GM06990 (cell line): ENCODE data around the gene HLCS.

Source experiments
- DNase-seq: peaks from one replicate; pipeline ENCODE4 v3.0.0-alpha.2; 2011; ENCODE audit not compliant: insufficient read length; ENCODE audit errors: extremely low read depth
- H3K27me3 ChIP-seq: replicated peaks from 2 replicates; pipeline ENCODE4 v1.6.0; 2011; ENCODE audit warnings: low read length; ENCODE audit not compliant: control insufficient read depth, insufficient read depth
- H3K36me3 ChIP-seq: 2 replicates; pipeline ENCODE4 v1.5.1; 2011; ENCODE audit warnings: low read length; ENCODE audit not compliant: control insufficient read depth, insufficient read depth
- H3K4me3 ChIP-seq: replicated peaks from 2 replicates; pipeline ENCODE4 v1.5.1; 2011; ENCODE audit warnings: low read depth, mild to moderate bottlenecking, control low read depth, low read length
- TF ChIP-seq, protein P1 (sequence below): IDR thresholded peaks from 2 replicates; pipeline ENCODE4 v1.5.1; 2011; ENCODE audit warnings: low read length, control low read depth, mild to moderate bottlenecking, inconsistent platforms; ENCODE audit not compliant: insufficient read depth, poor library complexity, severe bottlenecking

HLCS gene

DNA sequence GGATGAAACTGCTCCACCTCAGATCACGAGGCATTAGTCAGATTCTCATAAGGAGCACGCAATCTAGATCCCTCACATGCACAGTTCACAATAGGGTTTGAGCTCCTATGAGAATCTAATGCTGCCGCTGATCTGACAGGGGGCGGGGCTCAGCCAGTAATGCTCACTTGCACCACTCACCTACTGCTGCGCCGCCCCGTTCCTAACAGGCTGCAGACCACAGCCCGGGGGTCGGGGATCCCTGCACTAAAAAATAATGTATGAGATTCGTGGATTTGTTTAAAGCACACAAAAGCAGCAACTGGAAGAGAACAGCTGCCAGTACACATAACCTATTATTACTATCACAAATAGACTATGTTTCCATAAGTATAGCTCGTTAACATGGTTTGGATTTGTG, 72.9 kb downstream of the HLCS start:
- DNase-seq, result no peak
- TF ChIP-seq, protein P1, sequence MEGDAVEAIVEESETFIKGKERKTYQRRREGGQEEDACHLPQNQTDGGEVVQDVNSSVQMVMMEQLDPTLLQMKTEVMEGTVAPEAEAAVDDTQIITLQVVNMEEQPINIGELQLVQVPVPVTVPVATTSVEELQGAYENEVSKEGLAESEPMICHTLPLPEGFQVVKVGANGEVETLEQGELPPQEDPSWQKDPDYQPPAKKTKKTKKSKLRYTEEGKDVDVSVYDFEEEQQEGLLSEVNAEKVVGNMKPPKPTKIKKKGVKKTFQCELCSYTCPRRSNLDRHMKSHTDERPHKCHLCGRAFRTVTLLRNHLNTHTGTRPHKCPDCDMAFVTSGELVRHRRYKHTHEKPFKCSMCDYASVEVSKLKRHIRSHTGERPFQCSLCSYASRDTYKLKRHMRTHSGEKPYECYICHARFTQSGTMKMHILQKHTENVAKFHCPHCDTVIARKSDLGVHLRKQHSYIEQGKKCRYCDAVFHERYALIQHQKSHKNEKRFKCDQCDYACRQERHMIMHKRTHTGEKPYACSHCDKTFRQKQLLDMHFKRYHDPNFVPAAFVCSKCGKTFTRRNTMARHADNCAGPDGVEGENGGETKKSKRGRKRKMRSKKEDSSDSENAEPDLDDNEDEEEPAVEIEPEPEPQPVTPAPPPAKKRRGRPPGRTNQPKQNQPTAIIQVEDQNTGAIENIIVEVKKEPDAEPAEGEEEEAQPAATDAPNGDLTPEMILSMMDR, result no peak
- H3K4me3 ChIP-seq, result no peak overlapping the region

GRCh38 chr21:36892201-36892600, 74.3 kb downstream of the HLCS start:
- Histone ChIP-seq H3K27me3 (no peaks in the 10 kb centered on the region), H3K36me3 (no peaks in the 10 kb centered on the region; the same call in 1 of the 2 replicates), H3K4me3 (no peak overlapping the region)
- no peak for DNase-seq
- TF ChIP-seq, protein P1, result no peak

More for the DNA sequence above, 72.9 kb downstream of the HLCS start:
- Histone ChIP-seq H3K36me3 (no peaks in the 10 kb centered on the region; the same call in 1 of the 2 replicates), H3K27me3 (no peaks in the 10 kb centered on the region)

DNA sequence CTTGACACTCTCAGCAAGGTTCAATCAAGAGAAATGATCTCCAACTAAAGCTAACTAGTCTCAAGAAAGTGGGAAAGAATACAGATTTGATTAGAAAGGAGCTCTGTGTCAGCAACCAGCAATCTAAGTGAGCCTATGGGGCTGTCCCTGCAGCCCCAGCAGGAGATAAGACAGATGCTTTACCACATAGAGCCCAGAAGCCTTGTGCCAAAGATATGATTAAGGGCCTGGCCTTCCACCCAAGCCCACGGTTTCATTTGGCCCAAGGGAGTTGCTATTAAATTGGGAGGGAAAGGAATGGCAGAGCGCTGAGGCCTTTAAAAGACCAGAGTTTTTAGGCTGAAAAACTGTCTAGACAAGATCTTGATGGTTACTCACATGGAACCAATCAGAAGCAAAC, 74.8 kb downstream of the HLCS start:
- H3K36me3 ChIP-seq, result no peaks in the 10 kb centered on the region; the same call in 1 of the 2 replicates

DNA sequence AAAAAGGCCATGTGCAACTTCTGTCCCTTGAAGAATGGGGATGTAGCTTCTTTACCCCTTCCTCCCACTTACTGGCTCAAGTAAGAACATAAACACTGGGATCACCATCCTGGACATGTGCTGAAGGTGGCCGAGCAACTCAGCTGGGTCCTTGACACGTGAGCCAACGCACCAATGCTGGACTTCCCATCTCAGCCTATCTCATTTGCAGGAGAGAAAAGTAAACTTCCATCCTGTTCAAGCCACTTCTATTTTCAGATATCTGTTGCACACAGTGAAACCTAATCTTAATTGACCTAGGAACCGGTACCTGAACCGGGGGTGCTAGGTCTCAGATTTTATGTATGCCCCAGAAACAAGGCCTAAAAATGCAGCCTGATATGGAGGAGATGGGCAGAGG, 75.3 kb downstream of the HLCS start:
- Histone ChIP-seq H3K27me3 (no peaks in the 10 kb centered on the region), H3K36me3 (no peaks in the 10 kb centered on the region; the same call in 1 of the 2 replicates), H3K4me3 (no peak overlapping the region)
- no peak for DNase-seq
- TF ChIP-seq, protein P1, result no peak

More for the DNA sequence above, 74.8 kb downstream of the HLCS start:
- no peak for DNase-seq
- TF ChIP-seq, protein P1, result no peak
- Histone ChIP-seq H3K27me3 (no peaks in the 10 kb centered on the region), H3K4me3 (no peak overlapping the region)

DNA sequence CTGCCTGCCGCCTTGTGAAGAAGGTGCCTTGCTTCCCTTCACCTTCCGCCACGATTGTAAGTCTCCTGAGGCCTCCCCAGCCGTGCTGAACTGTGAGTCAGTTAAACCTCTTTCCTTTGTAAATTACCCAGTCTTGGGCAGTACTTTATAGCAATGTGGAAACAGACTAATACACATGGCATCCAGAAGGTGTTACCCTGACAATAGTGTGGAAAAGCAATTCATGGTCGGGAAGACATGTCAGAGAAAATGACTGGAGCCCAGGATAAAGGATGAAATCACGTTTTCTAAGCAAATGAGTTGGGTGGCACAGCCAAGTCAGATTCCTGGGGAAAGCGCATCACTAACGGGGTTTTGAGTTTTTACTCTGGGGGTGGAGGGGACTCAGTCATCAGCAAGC, 76.4 kb downstream of the HLCS start:
- DNase-seq, result no peak
- TF ChIP-seq, protein P1, result no peak
- no peaks in the 10 kb centered on the region for H3K27me3 ChIP-seq
- H3K4me3 ChIP-seq, result no peak overlapping the region
- H3K36me3 ChIP-seq, result no peaks in the 10 kb centered on the region; the same call in 1 of the 2 replicates

DNA sequence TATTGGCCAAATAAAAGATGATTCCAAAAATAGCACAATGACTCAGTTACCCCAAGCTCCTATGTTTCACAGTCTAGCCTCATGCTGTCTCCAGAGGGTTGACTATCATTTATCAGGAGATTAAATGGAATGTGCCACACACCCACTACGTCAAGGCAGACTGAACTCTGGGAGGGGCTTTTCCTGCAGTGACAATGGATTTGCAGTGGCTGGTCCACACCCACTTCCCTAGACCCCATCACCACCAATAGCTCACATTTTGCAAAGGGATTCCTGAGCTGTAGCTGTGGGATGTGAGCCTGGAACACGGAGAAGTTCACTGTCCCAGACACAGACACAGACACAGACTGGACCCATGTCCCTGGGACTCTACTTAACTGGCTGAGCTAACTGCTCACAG, 77.1 kb downstream of the HLCS start:
- TF ChIP-seq, protein P1, result no peak
- no peak overlapping the region for H3K4me3 ChIP-seq
- H3K36me3 ChIP-seq, result no peaks in the 10 kb centered on the region; the same call in 1 of the 2 replicates
- DNase-seq, result no peak
- no peaks in the 10 kb centered on the region for H3K27me3 ChIP-seq
